Stomach (tissue), 4 donors: ENCODE data around the gene VIPR2.

ENCODE experiments used
- EP300 ChIP-seq: sonication (generic); formaldehyde crosslinking; IDR thresholded peaks from one replicate; pipeline ENCODE4 v1.6.1; 2017; ENCODE audit warnings: antibody characterized with exemption
- POLR2A ChIP-seq, 4 donors: fragments of 450-650 bp; IDR thresholded peaks; one replicate each; pipeline ENCODE4 v1.6.1; 2016; ENCODE audit warnings: antibody characterized with exemption in 4 of 4, control low read depth in 2 of 4, mild to moderate bottlenecking in 1 of 4, moderate library complexity in 1 of 4

GRCh38 chr7:159033956-159034355, 110.7 kb downstream of the VIPR2 start:
- TF ChIP-seq POLR2A (IDR thresholded peaks at IDR 0.05): no peak
- TF ChIP-seq EP300: no peak
